ENCODE results near the gene EPB41L4B.
A peak's percentile ranks its signal among the peaks of the same experiment; 100 is the strongest.
"Not testable (repeated sequence)": the region's sequence is repeated elsewhere in the genome, so short reads cannot be mapped to it uniquely, and the experiment has no call there.

Gene EPB41L4B

DNA sequence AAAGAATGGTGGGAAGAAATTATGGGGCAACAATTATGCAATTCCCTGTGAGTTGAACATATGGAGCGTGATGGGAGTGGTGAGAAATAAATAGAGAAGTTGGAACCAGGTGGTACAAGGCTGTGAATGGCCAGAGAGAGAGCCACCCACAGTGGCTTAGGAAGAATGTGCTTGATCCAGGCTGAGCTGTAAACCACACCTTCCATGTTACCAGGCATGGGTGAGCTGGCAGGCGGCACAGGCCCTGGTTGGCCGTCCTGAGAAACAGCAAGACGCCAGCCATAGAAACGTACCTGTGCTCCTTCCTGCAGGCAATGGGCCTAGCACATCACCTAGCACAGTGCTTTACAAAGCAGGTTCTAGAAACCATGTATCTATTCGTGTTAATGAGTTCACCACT lies 74.3 kb downstream of the EPB41L4B start:
- FAIRE-seq = no peak
- DNase-seq (ENCODE audit: low spot score) = no peak

DNA sequence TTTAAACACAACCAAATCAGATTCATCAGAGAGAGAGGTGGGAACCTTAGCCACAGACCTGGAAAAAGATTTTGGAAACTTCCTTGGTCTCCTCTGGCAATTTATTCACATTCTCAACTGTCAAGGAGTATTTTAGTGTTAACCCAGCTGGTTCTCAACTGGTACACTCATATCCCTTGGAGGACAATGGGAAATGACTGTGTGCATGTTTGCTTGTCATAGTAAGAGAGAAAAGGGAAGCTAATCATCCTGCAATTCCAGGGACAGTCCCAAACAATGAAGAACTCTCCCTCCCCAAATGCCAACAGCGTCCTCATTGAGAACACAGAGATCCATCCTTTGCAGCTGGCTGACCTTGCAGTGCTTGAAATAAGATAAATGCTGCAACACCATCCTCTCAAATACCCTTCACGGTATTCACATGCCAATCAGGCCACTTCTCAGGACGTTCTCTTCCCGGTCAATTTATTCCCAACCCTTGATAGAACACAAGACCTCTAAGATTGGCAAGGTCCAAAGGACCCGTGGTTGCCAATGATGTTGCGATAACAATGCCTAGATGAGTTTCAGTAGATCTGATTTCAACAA lies 75.5 kb downstream of the EPB41L4B start:
- DNase-seq (ENCODE audit: low spot score) = no peak
- FAIRE-seq = no peak

GRCh38 chr9:109244179-109245132 lies 76.4 kb downstream of the EPB41L4B start:
- no peak for FAIRE-seq
- peak; percentile 73 for DNase-seq (ENCODE audit: low spot score)

DNA sequence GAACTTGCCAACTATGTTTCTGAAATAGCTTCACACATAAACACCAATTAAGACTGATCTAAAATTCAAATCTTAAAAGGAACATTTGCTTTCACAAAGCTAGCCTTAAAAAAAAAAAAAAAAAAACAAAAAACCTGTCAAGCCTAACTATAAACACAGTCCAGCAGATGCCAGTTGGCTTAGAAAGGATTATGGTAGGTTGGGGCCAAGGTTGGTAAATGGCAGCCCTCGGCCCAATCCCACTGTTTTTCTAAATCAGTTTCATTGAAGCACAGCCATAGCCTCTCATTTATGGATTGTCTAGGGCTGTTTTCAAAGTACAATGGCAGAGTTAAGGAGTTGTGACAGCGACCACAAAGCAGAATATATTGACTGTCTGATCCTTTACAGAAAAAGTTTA lies 78.1 kb downstream of the EPB41L4B start:
- DNase-seq (ENCODE audit: low spot score) (no peak), FAIRE-seq (no peak)

- FAIRE-seq = no peak
- DNase-seq (ENCODE audit: low spot score) = no peak
Observed at GRCh38 chr9:109242014-109242413, 78.8 kb downstream of the EPB41L4B start.

DNA sequence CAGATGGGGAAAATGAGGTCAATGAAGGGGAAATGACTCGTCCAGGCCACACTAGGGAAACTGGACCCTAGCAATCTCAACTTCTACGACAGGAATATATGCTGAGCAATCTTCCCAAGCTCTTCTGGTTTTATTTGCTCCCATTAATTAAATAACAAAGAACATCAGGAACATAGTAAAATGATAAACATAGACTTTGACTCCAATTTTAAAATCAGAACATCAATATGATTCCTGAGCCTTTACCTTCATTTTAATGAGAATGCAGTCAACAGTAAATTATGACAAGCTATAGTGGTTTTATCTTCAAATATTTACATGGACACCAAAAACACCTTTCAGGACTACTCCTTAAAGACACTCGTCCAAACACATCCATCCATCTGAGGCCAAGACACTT lies 79.7 kb downstream of the EPB41L4B start:
- FAIRE-seq = no peak

DNA sequence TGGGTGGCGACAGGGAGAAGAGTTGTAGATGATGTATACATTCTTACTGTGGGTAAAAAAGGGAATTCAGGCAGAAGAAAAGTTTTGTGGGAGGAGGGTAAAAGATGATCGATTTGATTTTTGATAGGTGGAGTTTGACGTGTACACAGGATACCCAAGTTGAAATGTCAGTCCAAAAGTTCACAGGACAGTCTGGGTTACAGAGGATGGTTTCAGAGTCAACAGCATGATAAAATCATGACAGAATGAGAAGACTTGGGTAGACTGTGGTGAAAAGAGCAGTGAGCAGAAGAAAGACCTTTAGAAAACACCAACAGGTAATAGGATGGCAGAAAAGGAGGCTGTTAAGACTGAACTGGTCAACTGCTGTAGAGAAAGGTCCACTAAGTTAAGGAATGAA lies 81.6 kb downstream of the EPB41L4B start:
- DNase-seq (ENCODE audit: low spot score) (no peak), FAIRE-seq (no peak)

More for the DNA sequence above, 79.7 kb downstream of the EPB41L4B start:
- no peak for DNase-seq (ENCODE audit: low spot score)

DNA sequence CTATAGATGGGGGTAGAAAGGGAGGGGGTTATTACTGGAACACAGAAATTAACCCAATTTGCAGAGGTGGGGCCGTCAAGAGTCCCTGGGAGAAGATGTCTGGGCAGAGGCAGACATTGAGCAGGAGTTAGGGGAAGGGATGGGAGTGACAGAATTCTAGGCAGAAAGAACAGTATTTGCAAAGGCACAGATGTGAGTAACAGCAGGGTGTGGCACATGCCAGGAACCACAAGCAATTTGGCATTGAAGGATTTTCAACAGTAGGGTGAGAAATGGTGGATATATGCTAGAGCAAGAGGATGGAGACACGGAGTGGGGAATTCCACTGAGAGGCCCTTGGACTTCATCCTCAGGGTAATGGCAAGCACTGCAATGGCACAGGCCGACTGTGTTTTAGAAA lies 82.2 kb downstream of the EPB41L4B start:
- FAIRE-seq = no peak

DNA sequence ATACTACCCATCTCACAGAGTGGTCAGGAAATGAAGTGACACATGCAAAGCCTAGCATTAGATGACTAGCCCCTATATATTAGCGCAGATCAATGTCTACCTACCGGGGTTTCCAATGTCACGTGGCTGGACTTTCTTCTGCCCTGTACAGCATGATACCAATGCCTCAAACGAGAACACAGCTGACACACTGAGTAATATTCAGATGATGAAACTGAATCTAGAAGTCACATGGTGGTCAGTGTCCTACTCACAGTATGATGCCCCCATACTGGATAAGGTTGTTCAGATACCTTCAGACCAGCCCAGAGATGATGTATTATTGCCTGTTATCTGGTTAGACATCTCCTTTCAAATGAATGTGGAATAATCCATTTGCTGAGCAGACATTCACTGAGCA lies 82.7 kb downstream of the EPB41L4B start:
- no peak for FAIRE-seq
- DNase-seq (ENCODE audit: low spot score) = no peak

More for the DNA sequence above, 82.2 kb downstream of the EPB41L4B start:
- DNase-seq (ENCODE audit: low spot score) = peak; percentile 29

- DNase-seq (ENCODE audit: low spot score) = no peak
- no peak for FAIRE-seq
Observed at GRCh38 chr9:109232449-109233237, 88.2 kb downstream of the EPB41L4B start.

DNA sequence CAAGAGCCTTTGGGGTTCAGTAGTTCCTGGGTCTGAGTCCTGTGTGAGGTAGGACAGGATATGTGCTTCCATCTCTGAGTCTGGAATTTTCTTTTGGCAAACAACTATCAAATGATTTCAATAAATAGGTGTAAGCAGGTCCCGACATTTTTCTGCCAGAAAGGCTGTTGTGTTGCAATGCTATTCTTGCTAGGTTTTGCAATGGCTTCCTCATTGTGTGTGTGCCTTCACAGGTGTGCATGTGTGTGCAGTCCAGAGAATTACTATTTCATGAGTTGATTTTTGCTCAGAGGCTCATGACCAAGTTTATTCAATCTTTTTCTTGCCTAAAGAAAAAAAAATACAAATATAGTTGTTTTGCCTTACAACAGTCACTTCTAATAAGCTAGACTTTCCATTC lies 89.3 kb downstream of the EPB41L4B start:
- DNase-seq (ENCODE audit: low spot score) (no peak), FAIRE-seq (no peak)

DNA sequence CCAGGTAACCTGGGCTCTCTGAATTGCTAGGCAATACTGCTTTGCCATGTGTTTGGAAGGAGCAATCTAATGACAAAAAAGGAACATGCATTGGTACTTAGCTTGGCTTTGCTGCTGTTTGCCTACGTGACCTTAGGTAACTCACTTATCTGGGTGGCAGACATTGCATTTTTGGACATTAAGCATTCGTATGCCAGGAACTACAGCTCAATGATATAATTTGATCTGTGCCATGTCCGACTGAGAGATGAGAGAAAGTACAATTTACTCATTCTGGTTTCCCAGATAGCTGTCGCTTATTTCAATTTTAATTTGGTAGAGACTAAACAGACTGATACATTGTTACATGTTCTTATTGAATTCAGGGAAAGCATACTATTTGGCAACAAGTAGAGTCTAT lies 90.6 kb downstream of the EPB41L4B start:
- DNase-seq (ENCODE audit: low spot score) = no peak
- FAIRE-seq = no peak

DNA sequence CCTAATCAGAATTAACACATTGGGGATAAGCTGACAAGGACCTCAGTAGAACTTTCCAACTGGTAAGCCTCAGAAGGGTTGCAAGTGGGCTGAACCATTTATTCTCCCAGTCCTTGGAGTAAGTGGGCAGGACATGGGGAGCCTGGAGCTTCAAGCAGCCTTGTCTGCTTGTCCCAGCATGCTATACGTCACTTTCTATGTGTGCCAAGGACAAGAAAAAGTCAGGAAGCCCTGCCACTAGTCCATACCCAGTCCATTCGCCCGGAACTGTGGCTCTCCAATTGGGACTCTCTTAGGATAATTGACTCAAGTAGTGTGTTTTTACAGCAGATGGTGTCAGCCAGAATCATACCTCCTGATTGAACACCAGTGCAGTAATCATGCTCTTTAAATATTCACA lies 91.2 kb downstream of the EPB41L4B start:
- no peak for FAIRE-seq

DNA sequence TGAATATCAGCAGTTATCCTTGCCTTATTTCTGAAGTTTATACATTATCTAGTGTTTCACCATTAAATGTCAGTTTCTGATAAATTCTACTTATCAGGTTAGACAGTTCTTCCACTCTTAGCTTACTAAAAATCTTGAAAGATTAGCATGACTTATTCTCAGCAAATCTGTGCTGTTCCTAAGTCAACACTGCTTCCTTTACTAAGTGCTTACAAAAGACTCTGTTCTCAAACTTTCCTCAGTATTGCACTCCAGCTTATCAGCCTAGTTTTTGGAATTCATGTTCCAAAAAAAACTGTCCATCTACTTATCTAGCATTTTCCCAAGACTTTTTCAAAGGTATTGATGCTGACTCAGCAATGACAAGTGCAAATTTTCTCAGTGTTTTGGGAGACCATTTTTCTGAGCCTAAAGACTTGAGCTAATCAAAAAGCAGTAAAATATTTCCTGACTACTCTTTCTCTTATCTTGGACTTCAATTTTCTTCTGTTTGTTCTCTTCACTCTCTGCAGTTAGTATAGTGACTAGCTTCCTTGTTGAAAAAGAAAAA lies 92.7 kb downstream of the EPB41L4B start:
- FAIRE-seq = no peak
- no peak for DNase-seq (ENCODE audit: low spot score)

More for the DNA sequence above, 91.2 kb downstream of the EPB41L4B start:
- DNase-seq (ENCODE audit: low spot score) = no peak

- DNase-seq (ENCODE audit: low spot score) (no peak), FAIRE-seq (no peak)
Observed at GRCh38 chr9:109225629-109226028, 95.2 kb downstream of the EPB41L4B start.

GRCh38 chr9:109224751-109225150 lies 96.1 kb downstream of the EPB41L4B start:
- DNase-seq (ENCODE audit: low spot score) = no peak
- FAIRE-seq = no peak

GRCh38 chr9:109218242-109218641 lies 102.6 kb downstream of the EPB41L4B start:
- not testable (repeated sequence) for FAIRE-seq; DNase-seq (ENCODE audit: low spot score)

- no peak for DNase-seq (ENCODE audit: low spot score)
- no peak for FAIRE-seq
Observed at GRCh38 chr9:109214414-109214813, 106.4 kb downstream of the EPB41L4B start.

DNA sequence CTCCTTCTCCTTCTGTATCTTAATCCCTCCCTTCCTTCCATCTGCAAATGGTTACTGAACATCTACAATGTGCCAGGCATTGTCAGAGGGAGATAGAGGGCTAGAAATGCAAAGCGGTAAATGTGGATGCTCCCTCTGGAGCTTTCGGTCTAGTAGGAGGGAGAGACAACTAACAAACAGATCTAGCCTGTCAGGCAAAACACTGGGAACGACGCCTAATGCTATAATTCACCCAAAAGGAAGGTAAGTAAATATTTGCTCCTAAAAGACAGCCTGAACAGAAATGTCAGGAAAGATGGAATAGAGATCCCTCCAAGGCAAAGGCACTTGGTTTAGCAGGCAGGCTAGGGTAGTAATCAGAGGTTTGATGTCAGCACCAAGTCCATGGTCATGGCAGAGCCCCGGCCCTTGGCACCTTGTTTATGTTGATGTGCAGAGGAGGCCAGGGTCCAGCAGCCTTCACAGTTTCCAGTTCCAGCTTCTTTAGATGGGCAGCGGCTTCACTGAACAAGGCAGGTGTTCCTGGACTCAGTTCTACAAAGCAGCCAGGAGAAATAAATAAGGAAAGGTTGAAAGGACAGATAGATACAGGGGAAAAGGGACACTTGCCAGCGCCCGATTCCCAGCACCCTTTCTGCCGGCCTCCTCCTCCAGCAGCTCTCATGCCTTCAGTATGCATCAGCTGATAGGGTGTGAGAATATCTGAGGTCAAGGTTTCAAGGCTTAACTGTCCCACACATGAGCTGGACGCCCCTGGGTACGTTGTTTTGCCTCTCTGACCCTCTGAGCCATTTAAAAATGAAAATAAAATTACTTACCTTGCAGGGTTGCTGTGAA lies 107.4 kb downstream of the EPB41L4B start:
- DNase-seq (ENCODE audit: low spot score) (no peak), FAIRE-seq (no peak)

GRCh38 chr9:109212768-109213167 lies 108.1 kb downstream of the EPB41L4B start:
- FAIRE-seq (no peak), DNase-seq (ENCODE audit: low spot score) (no peak)

- no peak for DNase-seq (ENCODE audit: low spot score)
- FAIRE-seq = no peak
Observed at GRCh38 chr9:109206670-109207069, 114.2 kb downstream of the EPB41L4B start.

All from urothelium cell line (cell line).